ENCODE results near the gene RPN2. TPM values are rescaled to one million over a fixed set of nuclear protein-coding genes. Genes with fewer than 3 reads are reported as not detected.

The RPN2 gene
- total RNA-seq, 4 donors from 2014 or later = 86.7 to 114 (median 110) TPM

DNA sequence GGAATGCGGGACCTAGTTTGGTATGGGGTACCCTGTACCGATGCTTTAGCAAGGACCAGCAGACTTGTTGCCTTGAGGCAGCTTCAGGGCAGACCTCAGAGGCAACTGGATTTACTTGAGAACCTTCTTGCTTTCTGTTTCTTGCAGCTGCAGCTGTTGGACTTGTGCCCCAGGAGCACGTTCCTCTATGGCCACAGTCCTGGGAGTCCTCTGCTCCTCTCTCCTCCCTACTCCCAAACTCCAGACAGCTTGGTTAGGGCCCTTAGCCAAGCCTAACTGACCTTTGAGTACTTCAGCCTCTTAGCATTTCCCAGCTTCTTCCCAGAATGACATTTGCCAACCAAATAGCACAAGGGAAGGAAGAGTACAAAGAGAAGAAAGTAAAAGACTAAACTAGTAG lies 47.8 kb downstream of the RPN2 start:
- Histone ChIP-seq H3K27ac (peak overlapping the region in 2 of 4 donors; percentile 16 to 62), H3K4me3 (no peak overlapping the region), H3K9me3 (no peaks in the 10 kb centered on the region), H3K36me3 (peaks cover 0 to 91% of the 10 kb centered on the region in 2 donors), H3K4me1 (peaks cover 8 to 47% (median 22%) of the 10 kb centered on the region in 3 donors), H3K27me3 (no peaks in the 10 kb centered on the region)
- peak; percentile 51 for ATAC-seq
- 40% methylated on average over 1 of the region's 3 CpGs; no CpG with 5 or more reads in 1 of the 2 donors for WGBS, 2 donors (ENCODE audit: low coverage in 1 of 2)
- TF ChIP-seq POLR2AphosphoS5 (IDR thresholded peaks at IDR 0.05) = no peak
- TF ChIP-seq, protein P1, sequence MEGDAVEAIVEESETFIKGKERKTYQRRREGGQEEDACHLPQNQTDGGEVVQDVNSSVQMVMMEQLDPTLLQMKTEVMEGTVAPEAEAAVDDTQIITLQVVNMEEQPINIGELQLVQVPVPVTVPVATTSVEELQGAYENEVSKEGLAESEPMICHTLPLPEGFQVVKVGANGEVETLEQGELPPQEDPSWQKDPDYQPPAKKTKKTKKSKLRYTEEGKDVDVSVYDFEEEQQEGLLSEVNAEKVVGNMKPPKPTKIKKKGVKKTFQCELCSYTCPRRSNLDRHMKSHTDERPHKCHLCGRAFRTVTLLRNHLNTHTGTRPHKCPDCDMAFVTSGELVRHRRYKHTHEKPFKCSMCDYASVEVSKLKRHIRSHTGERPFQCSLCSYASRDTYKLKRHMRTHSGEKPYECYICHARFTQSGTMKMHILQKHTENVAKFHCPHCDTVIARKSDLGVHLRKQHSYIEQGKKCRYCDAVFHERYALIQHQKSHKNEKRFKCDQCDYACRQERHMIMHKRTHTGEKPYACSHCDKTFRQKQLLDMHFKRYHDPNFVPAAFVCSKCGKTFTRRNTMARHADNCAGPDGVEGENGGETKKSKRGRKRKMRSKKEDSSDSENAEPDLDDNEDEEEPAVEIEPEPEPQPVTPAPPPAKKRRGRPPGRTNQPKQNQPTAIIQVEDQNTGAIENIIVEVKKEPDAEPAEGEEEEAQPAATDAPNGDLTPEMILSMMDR (IDR thresholded peaks at IDR 0.05) = no peak
- no peak for TF ChIP-seq EP300 (IDR thresholded peaks at IDR 0.05)
- TF ChIP-seq POLR2A (IDR thresholded peaks at IDR 0.05) = no peak

DNA sequence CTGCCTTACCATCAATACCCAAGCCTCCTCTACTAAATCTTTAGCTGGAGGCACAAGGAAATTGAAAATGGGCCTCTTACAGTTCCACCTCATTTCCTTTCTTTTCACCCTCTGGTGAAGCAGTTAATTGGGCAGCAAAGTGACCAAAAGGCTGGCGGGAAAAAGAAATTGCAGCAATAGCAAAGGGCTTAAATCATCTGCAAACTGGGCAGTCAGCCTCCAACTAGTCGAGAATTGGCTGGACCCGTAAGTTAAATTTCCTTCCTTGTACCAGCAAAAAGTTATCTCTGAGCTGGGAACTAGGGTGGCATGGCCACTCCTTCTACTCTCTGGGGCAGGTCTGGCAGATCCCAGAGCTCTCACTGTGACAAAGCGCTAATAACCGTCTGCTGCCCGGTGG lies 49.0 kb downstream of the RPN2 start:
- H3K27ac ChIP-seq = peak overlapping the region; percentile 40 to 62 (median 49)
- TF ChIP-seq POLR2A (IDR thresholded peaks at IDR 0.05) (no peak), POLR2AphosphoS5 (IDR thresholded peaks at IDR 0.05) (peak; percentile 37)
- H3K36me3 ChIP-seq = peaks cover 0 to 99% of the 10 kb centered on the region in 2 donors
- H3K27me3 ChIP-seq = no peaks in the 10 kb centered on the region
- WGBS, 2 donors (ENCODE audit: low coverage in 1 of 2) = 44 to 77% methylated on average over 6 of the region's 6 CpGs
- H3K4me1 ChIP-seq = peaks cover 8 to 39% (median 22%) of the 10 kb centered on the region in 3 donors
- ATAC-seq = peak; percentile 43
- no peaks in the 10 kb centered on the region for H3K9me3 ChIP-seq
- no peak overlapping the region for H3K4me3 ChIP-seq

DNA sequence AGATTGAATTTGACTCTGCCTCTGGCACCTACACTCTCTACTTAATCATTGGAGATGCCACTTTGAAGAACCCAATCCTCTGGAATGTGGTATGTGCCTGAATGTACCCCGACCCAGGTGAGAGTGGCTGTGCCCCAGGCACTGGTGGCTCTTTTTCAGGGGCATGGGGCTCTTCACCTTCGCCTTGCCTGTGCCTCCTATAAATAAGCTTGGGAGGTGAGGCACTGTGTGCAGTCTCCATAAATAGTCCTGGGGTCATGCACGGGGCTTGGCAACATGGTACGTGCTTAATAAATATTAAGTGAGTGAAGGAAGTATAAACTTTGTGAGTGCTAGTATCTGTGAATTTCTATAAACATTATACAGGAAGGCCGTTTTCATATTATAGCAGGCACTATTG lies 49.5 kb downstream of the RPN2 start:
- Histone ChIP-seq H3K27ac (peak overlapping the region in 3 of 4 donors; percentile 18 to 62 (median 52)), H3K4me3 (no peak overlapping the region), H3K4me1 (peaks cover 8 to 37% (median 22%) of the 10 kb centered on the region in 3 donors), H3K27me3 (no peaks in the 10 kb centered on the region), H3K36me3 (peaks cover 0 to 100% of the 10 kb centered on the region in 2 donors), H3K9me3 (no peaks in the 10 kb centered on the region)
- no peak for ATAC-seq
- WGBS, 2 donors (ENCODE audit: low coverage in 1 of 2) = 23 to 61% methylated on average over 2 to 5 of the region's 5 CpGs
- no peak for TF ChIP-seq POLR2A (IDR thresholded peaks at IDR 0.05)
- TF ChIP-seq, protein P1 (IDR thresholded peaks at IDR 0.05) = no peak
- TF ChIP-seq EP300 (IDR thresholded peaks at IDR 0.05) = no peak
- no peak for TF ChIP-seq POLR2AphosphoS5 (IDR thresholded peaks at IDR 0.05)

DNA sequence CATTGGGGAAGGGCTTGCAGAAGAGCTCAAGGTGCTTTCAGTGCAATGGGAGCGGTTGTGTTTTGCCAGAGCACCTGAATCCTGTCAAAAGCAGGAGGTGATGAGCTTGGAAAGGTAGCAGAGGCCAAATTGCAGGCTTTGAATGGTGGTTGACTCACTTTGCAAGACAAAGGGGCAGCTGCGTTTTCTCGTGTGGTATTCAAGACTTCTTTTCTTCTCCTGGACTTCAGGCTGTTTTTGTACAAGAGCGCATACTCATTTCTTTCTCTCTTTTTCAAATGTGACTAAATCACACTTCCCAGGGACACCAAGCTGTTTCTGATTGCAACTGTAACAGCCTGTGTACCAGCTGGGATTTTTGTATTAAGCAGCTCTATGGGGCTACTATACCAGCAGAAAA lies 50.2 kb downstream of the RPN2 start:
- Histone ChIP-seq H3K36me3 (peaks cover 0 to 100% of the 10 kb centered on the region in 2 donors), H3K27ac (no peak overlapping the region), H3K4me1 (peaks cover 8 to 37% (median 22%) of the 10 kb centered on the region in 3 donors), H3K27me3 (no peaks in the 10 kb centered on the region), H3K9me3 (no peaks in the 10 kb centered on the region), H3K4me3 (no peak overlapping the region)
- TF ChIP-seq, protein P1 (IDR thresholded peaks at IDR 0.05) = no peak
- TF ChIP-seq POLR2A (IDR thresholded peaks at IDR 0.05) (no peak), EP300 (IDR thresholded peaks at IDR 0.05) (no peak)
- WGBS, 2 donors (ENCODE audit: low coverage in 1 of 2) = 87 to 89% methylated on average over 4 of the region's 4 CpGs
- no peak for ATAC-seq

DNA sequence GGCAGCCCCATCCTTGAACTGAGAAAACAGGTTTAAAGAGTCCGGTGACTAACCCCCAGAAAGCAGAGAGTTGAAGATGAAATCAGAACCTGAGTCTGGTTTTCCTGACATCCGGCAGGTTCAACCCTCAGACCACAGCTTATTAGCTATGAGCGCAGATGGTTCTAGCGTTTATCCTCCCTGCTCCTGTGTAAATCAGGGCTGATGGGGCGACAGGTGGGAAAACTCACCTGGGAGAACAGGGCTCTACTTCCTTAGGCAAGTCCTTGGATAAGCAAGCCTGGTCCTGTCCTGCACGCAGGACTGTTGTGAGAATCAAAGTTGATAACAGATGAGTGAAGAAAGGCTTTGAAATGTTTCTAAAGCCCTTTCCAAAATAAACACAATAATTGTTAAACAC lies 51.1 kb downstream of the RPN2 start:
- Histone ChIP-seq H3K9me3 (no peaks in the 10 kb centered on the region), H3K4me1 (peaks cover 8 to 37% (median 22%) of the 10 kb centered on the region in 3 donors), H3K4me3 (no peak overlapping the region), H3K36me3 (peaks cover 0 to 100% of the 10 kb centered on the region in 2 donors), H3K27ac (no peak overlapping the region), H3K27me3 (no peaks in the 10 kb centered on the region)
- TF ChIP-seq POLR2AphosphoS5 (IDR thresholded peaks at IDR 0.05) (no peak), POLR2A (IDR thresholded peaks at IDR 0.05) (no peak), EP300 (IDR thresholded peaks at IDR 0.05) (no peak)
- TF ChIP-seq, protein P1 (IDR thresholded peaks at IDR 0.05) = no peak
- ATAC-seq = no peak
- whole genome bisulfite sequencing, 2 donors (ENCODE audit: low coverage in 1 of 2) = 86 to 95% methylated on average over 6 of the region's 6 CpGs

Measured in gastroesophageal sphincter (tissue), 4 donors.